Measurements from ENCODE around the gene TTLL1.

Gene TTLL1

GRCh38 chr22:42994917-42995562 lies 94.2 kb downstream of the TTLL1 start:
- TF ChIP-seq, protein P1, sequence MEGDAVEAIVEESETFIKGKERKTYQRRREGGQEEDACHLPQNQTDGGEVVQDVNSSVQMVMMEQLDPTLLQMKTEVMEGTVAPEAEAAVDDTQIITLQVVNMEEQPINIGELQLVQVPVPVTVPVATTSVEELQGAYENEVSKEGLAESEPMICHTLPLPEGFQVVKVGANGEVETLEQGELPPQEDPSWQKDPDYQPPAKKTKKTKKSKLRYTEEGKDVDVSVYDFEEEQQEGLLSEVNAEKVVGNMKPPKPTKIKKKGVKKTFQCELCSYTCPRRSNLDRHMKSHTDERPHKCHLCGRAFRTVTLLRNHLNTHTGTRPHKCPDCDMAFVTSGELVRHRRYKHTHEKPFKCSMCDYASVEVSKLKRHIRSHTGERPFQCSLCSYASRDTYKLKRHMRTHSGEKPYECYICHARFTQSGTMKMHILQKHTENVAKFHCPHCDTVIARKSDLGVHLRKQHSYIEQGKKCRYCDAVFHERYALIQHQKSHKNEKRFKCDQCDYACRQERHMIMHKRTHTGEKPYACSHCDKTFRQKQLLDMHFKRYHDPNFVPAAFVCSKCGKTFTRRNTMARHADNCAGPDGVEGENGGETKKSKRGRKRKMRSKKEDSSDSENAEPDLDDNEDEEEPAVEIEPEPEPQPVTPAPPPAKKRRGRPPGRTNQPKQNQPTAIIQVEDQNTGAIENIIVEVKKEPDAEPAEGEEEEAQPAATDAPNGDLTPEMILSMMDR (IDR thresholded peaks at IDR 0.05), result no peak
- no peak overlapping the region for H3K27ac ChIP-seq
- H3K4me2 ChIP-seq (ENCODE audit: low read length), result peak overlapping the region; percentile 23
- no peaks in the 10 kb centered on the region for H3K9me3 ChIP-seq (ENCODE audit: control insufficient read depth, low read length)
- no peaks in the 10 kb centered on the region for H3K36me3 ChIP-seq (ENCODE audit: control insufficient read depth, insufficient read depth, low read length)
- no peak overlapping the region for H3K4me3 ChIP-seq (ENCODE audit: low read depth, low read length)
- no peaks in the 10 kb centered on the region for H3K4me1 ChIP-seq
- H3K9ac ChIP-seq, result no peak overlapping the region
- H2AFZ ChIP-seq, result no peak overlapping the region
- H3K27me3 ChIP-seq (ENCODE audit: control insufficient read depth, insufficient read depth, low read length), result no peaks in the 10 kb centered on the region
- peaks cover 5% of the 10 kb centered on the region for H3K79me2 ChIP-seq

DNA sequence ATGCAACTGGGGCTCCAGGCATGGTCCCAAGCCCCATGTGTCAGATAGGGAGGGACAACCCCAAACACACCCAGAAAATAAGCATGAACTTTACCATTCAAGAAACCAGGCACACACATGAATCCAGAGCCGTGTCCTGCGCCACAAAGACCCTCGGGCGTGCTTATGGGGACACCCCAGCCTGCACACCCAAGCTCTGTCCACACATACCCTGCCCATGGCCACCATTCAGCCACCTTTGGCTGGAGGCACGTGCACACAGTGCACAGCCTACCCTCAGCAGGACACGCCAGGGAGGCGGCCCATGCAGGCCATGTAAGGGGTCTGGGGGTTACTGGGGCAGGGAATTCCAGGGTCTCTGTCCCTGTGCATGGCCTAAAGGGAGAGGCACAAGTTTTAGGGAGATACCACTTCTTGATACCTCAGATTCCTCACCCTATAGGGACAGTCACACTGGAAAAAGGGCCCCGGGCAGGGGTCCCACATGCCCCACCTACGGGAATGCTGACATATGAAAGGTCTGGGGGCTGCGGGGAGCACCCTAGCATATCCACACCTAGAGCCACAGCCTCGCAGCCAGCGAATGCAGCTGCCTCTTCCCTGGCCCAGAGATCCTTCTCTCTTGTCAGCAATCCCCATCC lies 94.8 kb downstream of the TTLL1 start:
- no peaks in the 10 kb centered on the region for H3K4me1 ChIP-seq
- H2AFZ ChIP-seq, result no peak overlapping the region
- H3K79me2 ChIP-seq, result peaks cover 5% of the 10 kb centered on the region
- H3K9ac ChIP-seq, result no peak overlapping the region
- no peak overlapping the region for H3K4me3 ChIP-seq (ENCODE audit: low read depth, low read length)
- TF ChIP-seq, protein P1 (IDR thresholded peaks at IDR 0.05), result no peak
- H3K36me3 ChIP-seq (ENCODE audit: control insufficient read depth, insufficient read depth, low read length), result no peaks in the 10 kb centered on the region
- H3K27me3 ChIP-seq (ENCODE audit: control insufficient read depth, insufficient read depth, low read length), result no peaks in the 10 kb centered on the region
- no peak overlapping the region for H3K27ac ChIP-seq
- H3K9me3 ChIP-seq (ENCODE audit: control insufficient read depth, low read length), result no peaks in the 10 kb centered on the region
- H3K4me2 ChIP-seq (ENCODE audit: low read length), result no peak overlapping the region

DNA sequence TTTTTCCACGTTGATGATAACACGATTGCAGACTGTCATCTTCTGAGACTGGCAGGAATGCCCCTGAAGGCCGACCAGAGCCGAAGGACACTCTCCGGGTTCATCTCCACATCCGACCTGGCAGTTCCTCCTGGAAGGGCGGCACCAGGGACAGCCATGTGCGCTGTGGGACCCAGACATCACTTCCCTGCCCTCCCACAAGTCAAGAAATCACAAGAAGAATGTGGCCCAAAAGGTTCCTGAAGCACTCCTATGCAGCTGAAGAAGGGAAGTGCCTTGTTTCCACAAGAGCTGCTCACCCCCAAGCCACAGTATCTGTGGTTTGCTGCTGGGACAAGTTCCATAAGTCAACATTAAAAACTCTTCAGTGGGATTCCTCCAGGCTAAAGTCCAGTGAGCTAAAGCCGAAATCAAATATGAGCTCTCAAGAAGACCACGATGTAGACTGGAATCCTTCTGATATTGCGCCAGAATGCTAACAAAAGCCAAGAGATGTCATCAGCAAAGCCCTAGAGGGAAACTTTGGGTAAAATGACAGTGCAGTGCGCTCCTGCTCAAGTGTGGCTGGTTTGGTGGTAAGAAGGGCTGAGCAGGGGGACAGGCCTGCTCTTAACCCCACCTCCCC lies 95.4 kb downstream of the TTLL1 start:
- Histone ChIP-seq H3K27me3 (ENCODE audit: control insufficient read depth, insufficient read depth, low read length) (no peaks in the 10 kb centered on the region), H3K9me3 (ENCODE audit: control insufficient read depth, low read length) (no peaks in the 10 kb centered on the region), H3K36me3 (ENCODE audit: control insufficient read depth, insufficient read depth, low read length) (no peaks in the 10 kb centered on the region), H3K4me3 (ENCODE audit: low read depth, low read length) (no peak overlapping the region), H3K9ac (no peak overlapping the region), H3K4me1 (no peaks in the 10 kb centered on the region), H3K4me2 (ENCODE audit: low read length) (no peak overlapping the region), H3K79me2 (peaks cover 9% of the 10 kb centered on the region), H3K27ac (no peak overlapping the region), H2AFZ (no peak overlapping the region)
- TF ChIP-seq, protein P1 (IDR thresholded peaks at IDR 0.05), result no peak

GRCh38 chr22:42992886-42993479 lies 96.2 kb downstream of the TTLL1 start:
- H3K4me1 ChIP-seq, result no peaks in the 10 kb centered on the region
- no peak overlapping the region for H3K9ac ChIP-seq

More at GRCh38 chr22:42992886-42993479, 96.2 kb downstream of the TTLL1 start:
- H3K36me3 ChIP-seq (ENCODE audit: control insufficient read depth, insufficient read depth, low read length), result no peaks in the 10 kb centered on the region
- H3K4me2 ChIP-seq (ENCODE audit: low read length), result no peak overlapping the region
- peaks cover 9% of the 10 kb centered on the region for H3K79me2 ChIP-seq
- TF ChIP-seq, protein P1 (IDR thresholded peaks at IDR 0.05), result no peak
- H3K9me3 ChIP-seq (ENCODE audit: control insufficient read depth, low read length), result no peaks in the 10 kb centered on the region
- no peaks in the 10 kb centered on the region for H3K27me3 ChIP-seq (ENCODE audit: control insufficient read depth, insufficient read depth, low read length)
- H3K4me3 ChIP-seq (ENCODE audit: low read depth, low read length), result no peak overlapping the region
- no peak overlapping the region for H2AFZ ChIP-seq
- no peak overlapping the region for H3K27ac ChIP-seq
